ENCODE results near the gene RFX5. TPM values are rescaled to one million over a fixed set of nuclear protein-coding genes. Genes with fewer than 3 reads are reported as not detected.

RFX5 gene
- total and polyA plus RNA-seq, 2 donors (not counting 3 experiments of a cell fraction or from before 2014, with no cell fraction given), result 23.5 to 52.8 TPM

- Histone ChIP-seq H3K27ac (ENCODE audit: insufficient read depth, low read depth, low read length) (no peak overlapping the region), H3K79me2 (ENCODE audit: control insufficient read depth, insufficient read depth, low read length) (no peaks in the 10 kb centered on the region), H3K4me1 (ENCODE audit: control insufficient read depth, extremely low read depth, insufficient read depth, low read length) (peaks cover 8% of the 10 kb centered on the region), H3K9ac (replicated peaks; ENCODE audit: extremely low read depth, insufficient read depth, low read length) (no peak overlapping the region), H3K9me3 (replicated peaks; ENCODE audit: control insufficient read depth, insufficient read depth, low read length) (no peaks in the 10 kb centered on the region), H4K20me1 (replicated peaks; ENCODE audit: control insufficient read depth, extremely low read depth, insufficient read depth, low read length) (no peaks in the 10 kb centered on the region), H3K4me2 (ENCODE audit: insufficient read depth, low read length) (no peak overlapping the region), H3K4me3 (replicated peaks in 1 of 3; ENCODE audit: insufficient read depth in 1 of 3, low read depth in 1 of 3, low read length in 3 of 3) (no peak overlapping the region), H3K36me3 (ENCODE audit: control insufficient read depth in 2 of 2, extremely low read depth in 1 of 2, insufficient read depth in 2 of 2, low read length in 2 of 2) (no peaks in the 10 kb centered on the region), H3K27me3 (ENCODE audit: control insufficient read depth in 2 of 2, insufficient read depth in 2 of 2, low read length in 2 of 2) (no peaks in the 10 kb centered on the region), H2AFZ (ENCODE audit: low read depth, low read length) (no peak overlapping the region), H3K9me1 (replicated peaks; ENCODE audit: control insufficient read depth, extremely low read depth, insufficient read depth, low read length) (no peaks in the 10 kb centered on the region)
- ChIA-PET POLR2A (no interaction called here), CTCF (interaction anchor here (2.0 kb wide), 1 partner anchor 29 kb away, joined by 10 read pairs; no protein-coding TSS in a partner anchor)
- intact Hi-C loops (cut with micrococcal nuclease), result no loop called here
- BruUV-seq (replicated peaks), result no TSS peak
- FAIRE-seq, result no peak
- TF ChIP-seq EZH2 (IDR thresholded peaks at IDR 0.05; ENCODE audit: borderline replicate concordance, low read depth, low read length, severe bottlenecking) (no peak), MAX (IDR thresholded peaks at IDR 0.05; ENCODE audit: insufficient read depth, insufficient read length) (no peak), FOS (IDR thresholded peaks at IDR 0.05; ENCODE audit: borderline replicate concordance, insufficient read depth, low read length) (no peak), CTCF (IDR thresholded peaks at IDR 0.05; ENCODE audit: extremely low read depth in 1 of 2, insufficient read depth in 1 of 2, low read depth in 1 of 2, low read length in 2 of 2) (no peak), GATA2 (IDR thresholded peaks at IDR 0.05; ENCODE audit: insufficient read depth, insufficient read length, low read depth, low read length) (no peak), POLR2AphosphoS5 (IDR thresholded peaks at IDR 0.05; ENCODE audit: insufficient read depth, low read depth, low read length) (no peak), POLR2A (IDR thresholded peaks at IDR 0.05; ENCODE audit: low read depth, low read length) (no peak), JUN (IDR thresholded peaks at IDR 0.05; ENCODE audit: borderline replicate concordance, insufficient read depth, insufficient read length, low read depth) (no peak), MYC (IDR thresholded peaks at IDR 0.05; ENCODE audit: low read depth, low read length) (no peak)
- dilution Hi-C loops (cut with MboI; ENCODE audit: extremely low pct_ligation_motif_present, low sequenced_read_pairs), result no loop called here
- no peak for DNase-seq (ENCODE audit: low read depth, low spot score)
Measured at GRCh38 chr1:151369302-151369610, 22.2 kb upstream of the RFX5 start.

All from endothelial cell of umbilical vein (primary cell).